ENCODE measurements around the gene SHROOM2.
A peak's percentile ranks its signal among the peaks of the same experiment; 100 is the strongest.

SHROOM2 gene

GRCh38 chrX:9902656-9903055 is 116.4 kb downstream of the SHROOM2 start:
- DNase-seq (ENCODE audit: low spot score): peak; percentile 31

- DNase-seq (ENCODE audit: low spot score): no peak
Observed at GRCh38 chrX:9903146-9903545, 116.9 kb downstream of the SHROOM2 start.

GRCh38 chrX:9905288-9905687 is 119.1 kb downstream of the SHROOM2 start:
- DNase-seq (ENCODE audit: low spot score): no peak

- no peak for DNase-seq (ENCODE audit: low spot score)
Observed at GRCh38 chrX:9905721-9906120, 119.5 kb downstream of the SHROOM2 start.

- no peak for DNase-seq (ENCODE audit: low spot score)
Observed at GRCh38 chrX:9906919-9907318, 120.7 kb downstream of the SHROOM2 start.

GRCh38 chrX:9907645-9908387 is 121.6 kb downstream of the SHROOM2 start:
- DNase-seq (ENCODE audit: low spot score): no peak

- DNase-seq (ENCODE audit: low spot score): no peak
Observed at GRCh38 chrX:9909254-9909653, 123.0 kb downstream of the SHROOM2 start.

- no peak for DNase-seq (ENCODE audit: low spot score)
Observed at GRCh38 chrX:9911487-9911886, 125.3 kb downstream of the SHROOM2 start.

GRCh38 chrX:9912351-9913145 is 126.3 kb downstream of the SHROOM2 start:
- DNase-seq (ENCODE audit: low spot score): peak; percentile 20

- DNase-seq (ENCODE audit: low spot score): no peak
Observed at GRCh38 chrX:9913146-9913433, 126.9 kb downstream of the SHROOM2 start.

- no peak for DNase-seq (ENCODE audit: low spot score)
Observed at GRCh38 chrX:9917861-9918260, 131.6 kb downstream of the SHROOM2 start.

- no peak for DNase-seq (ENCODE audit: low spot score)
Observed at GRCh38 chrX:9919632-9920172, 133.5 kb downstream of the SHROOM2 start.

- no peak for DNase-seq (ENCODE audit: low spot score)
Observed at GRCh38 chrX:9921407-9921806, 135.2 kb downstream of the SHROOM2 start.

- no peak for DNase-seq (ENCODE audit: low spot score)
Observed at GRCh38 chrX:9923357-9923756, 137.1 kb downstream of the SHROOM2 start.

- no peak for DNase-seq (ENCODE audit: low spot score)
Observed at GRCh38 chrX:9926002-9926401, 139.8 kb downstream of the SHROOM2 start.

GRCh38 chrX:9927698-9928482 is 141.7 kb downstream of the SHROOM2 start:
- no peak for DNase-seq (ENCODE audit: low spot score)

GRCh38 chrX:9935436-9935835 is 149.2 kb downstream of the SHROOM2 start:
- no peak for DNase-seq (ENCODE audit: low spot score)

GRCh38 chrX:9937761-9938160 is 151.5 kb downstream of the SHROOM2 start:
- DNase-seq (ENCODE audit: low spot score): no peak

- no peak for DNase-seq (ENCODE audit: low spot score)
Observed at GRCh38 chrX:9938516-9938915, 152.3 kb downstream of the SHROOM2 start.

GRCh38 chrX:9940421-9940820 is 154.2 kb downstream of the SHROOM2 start:
- peak; percentile 8 for DNase-seq (ENCODE audit: low spot score)

GRCh38 chrX:9942086-9942485 is 155.9 kb downstream of the SHROOM2 start:
- DNase-seq (ENCODE audit: low spot score): no peak

GRCh38 chrX:9943420-9943819 is 157.2 kb downstream of the SHROOM2 start:
- no peak for DNase-seq (ENCODE audit: low spot score)

Data from GM03348 (cell line).